ENCODE results near the gene EGLN3.
"Not testable (repeated sequence)": the region's sequence is repeated elsewhere in the genome, so short reads cannot be mapped to it uniquely, and the experiment has no call there.

EGLN3 gene

GRCh38 chr14:33950320-33951182 is at the start of gene EGLN3:
Gene EGLN3 (minus strand): TSS chr14:33951074. CDS start chr14:33950752, 322 bp downstream.
- peak; percentile 87 to 94 for DNase-seq

GRCh38 chr14:34000396-34000795 is 49.5 kb upstream of the EGLN3 start:
- DNase-seq, result no peak

- no peak for DNase-seq
Observed at GRCh38 chr14:33999771-34000291, 49.0 kb upstream of the EGLN3 start.

- DNase-seq, result no peak
Observed at GRCh38 chr14:33997611-33998010, 46.7 kb upstream of the EGLN3 start.

- no peak for DNase-seq
Observed at GRCh38 chr14:33996462-33996861, 45.6 kb upstream of the EGLN3 start.

- no peak for DNase-seq
Observed at GRCh38 chr14:33993246-33993645, 42.4 kb upstream of the EGLN3 start.

- no peak for DNase-seq
Observed at GRCh38 chr14:33992274-33993007, 41.6 kb upstream of the EGLN3 start.

- no peak for DNase-seq
Observed at GRCh38 chr14:33990790-33991189, 39.9 kb upstream of the EGLN3 start.

GRCh38 chr14:33987565-33988080 is 36.7 kb upstream of the EGLN3 start:
- DNase-seq, result no peak

GRCh38 chr14:33986804-33987203 is 35.9 kb upstream of the EGLN3 start:
- DNase-seq, result no peak

- DNase-seq, result no peak
Observed at GRCh38 chr14:33985242-33985641, 34.4 kb upstream of the EGLN3 start.

GRCh38 chr14:33979613-33980276 is 28.9 kb upstream of the EGLN3 start:
- no peak for DNase-seq

- no peak for DNase-seq
Observed at GRCh38 chr14:33978892-33979612, 28.2 kb upstream of the EGLN3 start.

GRCh38 chr14:33972583-33973081 is 21.8 kb upstream of the EGLN3 start:
- DNase-seq, result no peak

GRCh38 chr14:33969846-33970245 is 19.0 kb upstream of the EGLN3 start:
- not testable (repeated sequence) for DNase-seq

- DNase-seq, result no peak
Observed at GRCh38 chr14:33968722-33969121, 17.8 kb upstream of the EGLN3 start.

- DNase-seq, result no peak
Observed at GRCh38 chr14:33967138-33967537, 16.3 kb upstream of the EGLN3 start.

GRCh38 chr14:33966276-33966675 is 15.4 kb upstream of the EGLN3 start:
- no peak for DNase-seq

- no peak for DNase-seq
Observed at GRCh38 chr14:33964599-33965317, 13.9 kb upstream of the EGLN3 start.

GRCh38 chr14:33963892-33964291 is 13.0 kb upstream of the EGLN3 start:
- DNase-seq, result no peak

GRCh38 chr14:33962466-33962865 is 11.6 kb upstream of the EGLN3 start:
- not testable (repeated sequence) for DNase-seq

Data from hippocampal formation (tissue), 2 donors.